HepG2 (cell line): ENCODE data around the gene ARIH1. TPM values are rescaled to one million over a fixed set of nuclear protein-coding genes. Genes with fewer than 3 reads are reported as not detected.

Experiments
- ARNT ChIP-seq: fragments of 450-650 bp; IDR thresholded peaks from 2 replicates; pipeline ENCODE4 v1.6.1; 2017
- FOXM1 ChIP-seq: sonication (generic); formaldehyde crosslinking; IDR thresholded peaks from 2 replicates; pipeline ENCODE4 v1.5.0; 2020; ENCODE audit warnings: missing genetic modification reagents
- GATA4 ChIP-seq: sonication (generic); IDR thresholded peaks from 2 replicates; pipeline ENCODE4 v1.6.1; 2016; ENCODE audit warnings: antibody characterized with exemption, low read depth, borderline replicate concordance
- GFI1 ChIP-seq: sonication (generic); formaldehyde crosslinking; IDR thresholded peaks from 2 replicates; pipeline ENCODE4 v1.5.0; 2020; ENCODE audit warnings: missing genetic modification reagents, mild to moderate bottlenecking, borderline replicate concordance
- HDAC2 ChIP-seq: sonication (generic); formaldehyde crosslinking; IDR thresholded peaks from 2 replicates; pipeline ENCODE4 v1.4.0; 2020; ENCODE audit warnings: missing genetic modification reagents
- HOXA7 ChIP-seq: sonication (generic); formaldehyde crosslinking; IDR thresholded peaks from 2 replicates; pipeline ENCODE4 v1.8.1; 2022; ENCODE audit warnings: mild to moderate bottlenecking, missing genetic modification reagents, moderate library complexity
- MTF2 ChIP-seq: sonication (generic); formaldehyde crosslinking; IDR thresholded peaks from 2 replicates; pipeline ENCODE4 v1.5.0; 2020; ENCODE audit warnings: missing genetic modification reagents, borderline replicate concordance
- NFE2L1 ChIP-seq: sonication (generic); formaldehyde crosslinking; IDR thresholded peaks from 2 replicates; pipeline ENCODE4 v1.4.0; 2020; ENCODE audit warnings: missing genetic modification reagents, mild to moderate bottlenecking, borderline replicate concordance
- NR2F6 ChIP-seq, 2 experiments: IDR thresholded peaks; 2 replicates each; pipeline ENCODE4 v1.6.1; 2016; ENCODE audit warnings: antibody characterized with exemption in 1 of 2, mild to moderate bottlenecking in 1 of 2
- PRMT3 ChIP-seq: sonication (generic); formaldehyde crosslinking; IDR thresholded peaks from 2 replicates; pipeline ENCODE4 v1.8.1; 2022; ENCODE audit warnings: low read depth, mild to moderate bottlenecking, moderate library complexity, missing genetic modification reagents, borderline replicate concordance
- ZKSCAN1 ChIP-seq: fragments of 150-350 bp; IDR thresholded peaks from 2 replicates; pipeline ENCODE4 v1.6.1; 2014; ENCODE audit warnings: low read length
- ZMYM4 ChIP-seq: sonication (generic); formaldehyde crosslinking; IDR thresholded peaks from 2 replicates; pipeline ENCODE4 v1.8.1; 2023; ENCODE audit warnings: mild to moderate bottlenecking, missing genetic modification reagents
- ZNF552 ChIP-seq: sonication (generic); formaldehyde crosslinking; IDR thresholded peaks from 2 replicates; pipeline ENCODE4 v1.9.0; 2022; ENCODE audit warnings: missing genetic modification reagents, mild to moderate bottlenecking, borderline replicate concordance
- ZNF883 ChIP-seq: sonication (generic); formaldehyde crosslinking; IDR thresholded peaks from 2 replicates; pipeline ENCODE4 v1.5.1; 2020; ENCODE audit warnings: mild to moderate bottlenecking, missing genetic modification reagents; ENCODE audit errors: not compliant biosample characterization
- polyA plus RNA-seq, 8 experiments: library from polyadenylated mRNA; depleted of rRNA in 3 of 8; stranded (reverse) in 7 of 8; unstranded in 1 of 8; fragments of >200 nt; fragmentation: Illumina TruSeq in 4 of 8; extraction: Trizol in 4 of 8; gene quantifications; 2 replicates each; pipeline versions ENCODE4 v1.2.1 to v1.2.3, GENCODE V29; 2011 to 2016; ENCODE audit warnings: low read depth in 4 of 8, missing spikeins in 1 of 8, mixed read lengths in 1 of 8; ENCODE audit not compliant: insufficient read depth in 1 of 8
- total RNA-seq, 5 experiments: library from RNA; depleted of rRNA; stranded (reverse); fragments of >200 nt; fragmentation: Illumina TruSeq; extraction: Trizol; gene quantifications; 2 replicates each; pipeline ENCODE4 v1.2.3, GENCODE V29; 2016; ENCODE audit warnings: low read depth in 1 of 5
- TF ChIP-seq, protein P1 (sequence below): sonication (generic); formaldehyde crosslinking; IDR thresholded peaks from 2 replicates; pipeline ENCODE4; 2020; ENCODE audit warnings: missing genetic modification reagents, mild to moderate bottlenecking, borderline replicate concordance
- TF ChIP-seq, protein P2 (sequence below): sonication (generic); formaldehyde crosslinking; IDR thresholded peaks from 2 replicates; pipeline ENCODE4 v1.4.0; 2020; ENCODE audit warnings: low read depth, missing genetic modification reagents
- TF ChIP-seq, protein P3 (sequence below): IDR thresholded peaks from 2 replicates; pipeline ENCODE4 v1.6.1; 2012; ENCODE audit warnings: inconsistent platforms

The ARIH1 gene
- total and polyA plus RNA-seq, 2 of the 13 experiments (the other 11 are each of a cell fraction or from before 2014, with no cell fraction given) = 38.8 to 59.8 TPM

DNA sequence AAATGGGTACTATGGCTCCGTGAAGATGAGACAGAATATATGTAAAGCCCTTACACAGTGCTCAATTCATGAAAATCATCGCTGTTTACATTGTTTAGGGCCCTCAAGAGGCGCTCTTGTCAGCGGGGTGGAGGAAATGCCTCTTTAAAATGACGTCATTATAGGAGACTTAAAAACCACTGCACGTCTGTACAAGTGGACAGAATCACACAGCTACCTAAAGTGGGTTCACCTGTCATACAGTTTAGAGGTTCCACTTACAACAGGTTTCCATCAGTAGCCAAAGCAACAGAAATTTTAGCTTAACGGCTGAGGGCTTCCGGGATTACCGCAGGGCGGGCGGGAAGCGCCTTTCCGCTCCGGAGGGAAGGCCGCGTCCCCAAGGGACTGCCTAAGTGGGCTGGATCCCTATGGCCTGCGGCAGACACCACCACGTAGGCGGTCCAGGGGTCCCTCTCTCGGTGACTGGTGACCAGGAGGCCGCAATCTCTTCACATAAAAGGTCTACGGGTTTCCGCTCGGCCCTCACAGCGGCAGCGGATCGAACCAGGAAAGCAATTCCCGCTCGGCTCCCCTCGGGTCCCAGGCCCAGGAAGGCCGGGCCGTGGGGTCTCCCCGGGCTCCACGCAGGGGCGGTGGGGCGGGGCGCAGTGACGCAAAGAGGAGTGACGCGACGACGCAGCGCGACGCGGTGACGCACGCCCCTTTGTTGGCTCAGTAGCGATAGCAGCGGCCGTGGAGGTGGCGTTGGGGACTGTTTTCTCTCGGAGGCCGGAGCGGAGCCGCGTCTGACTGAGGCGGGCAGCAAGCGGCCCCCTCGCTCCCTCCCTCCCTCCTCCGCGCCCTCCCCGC is at the start of gene ARIH1 (continued):
- TF ChIP-seq, protein P1, sequence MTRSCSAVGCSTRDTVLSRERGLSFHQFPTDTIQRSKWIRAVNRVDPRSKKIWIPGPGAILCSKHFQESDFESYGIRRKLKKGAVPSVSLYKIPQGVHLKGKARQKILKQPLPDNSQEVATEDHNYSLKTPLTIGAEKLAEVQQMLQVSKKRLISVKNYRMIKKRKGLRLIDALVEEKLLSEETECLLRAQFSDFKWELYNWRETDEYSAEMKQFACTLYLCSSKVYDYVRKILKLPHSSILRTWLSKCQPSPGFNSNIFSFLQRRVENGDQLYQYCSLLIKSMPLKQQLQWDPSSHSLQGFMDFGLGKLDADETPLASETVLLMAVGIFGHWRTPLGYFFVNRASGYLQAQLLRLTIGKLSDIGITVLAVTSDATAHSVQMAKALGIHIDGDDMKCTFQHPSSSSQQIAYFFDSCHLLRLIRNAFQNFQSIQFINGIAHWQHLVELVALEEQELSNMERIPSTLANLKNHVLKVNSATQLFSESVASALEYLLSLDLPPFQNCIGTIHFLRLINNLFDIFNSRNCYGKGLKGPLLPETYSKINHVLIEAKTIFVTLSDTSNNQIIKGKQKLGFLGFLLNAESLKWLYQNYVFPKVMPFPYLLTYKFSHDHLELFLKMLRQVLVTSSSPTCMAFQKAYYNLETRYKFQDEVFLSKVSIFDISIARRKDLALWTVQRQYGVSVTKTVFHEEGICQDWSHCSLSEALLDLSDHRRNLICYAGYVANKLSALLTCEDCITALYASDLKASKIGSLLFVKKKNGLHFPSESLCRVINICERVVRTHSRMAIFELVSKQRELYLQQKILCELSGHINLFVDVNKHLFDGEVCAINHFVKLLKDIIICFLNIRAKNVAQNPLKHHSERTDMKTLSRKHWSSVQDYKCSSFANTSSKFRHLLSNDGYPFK (CRISPR knock-in tag) = peak; percentile 95
- TF ChIP-seq MTF2 (CRISPR knock-in tag) (0 out of 2 replicates have a peak, but pooled peaks have one; percentile 35), FOXM1 (no peak), ZMYM4 (CRISPR knock-in tag) (peak; percentile 88), ZKSCAN1 (no peak), GFI1 (no peak), ARNT (no peak), NFE2L1 (CRISPR knock-in tag) (peak; percentile 86; the same call in 1 of the 2 replicates), ZNF883 (CRISPR knock-in tag) (peak; percentile 91), ZNF552 (CRISPR knock-in tag) (peak; percentile 81; the same call in 1 of the 2 replicates), HOXA7 (no peak), NR2F6 (IDR thresholded peaks at IDR 0.05) (no peak; the same call in 1 of the 2 replicates), NR2F6 (CRISPR knock-in tag; IDR thresholded peaks at IDR 0.05) (peak; percentile 49; the same call in 1 of the 2 replicates), GATA4 (peak; percentile 72; the same call in 1 of the 2 replicates), HDAC2 (CRISPR knock-in tag) (peak; percentile 69), PRMT3 (CRISPR knock-in tag) (0 out of 2 replicates have a peak, but pooled peaks have one; percentile 54)
- TF ChIP-seq, protein P2, sequence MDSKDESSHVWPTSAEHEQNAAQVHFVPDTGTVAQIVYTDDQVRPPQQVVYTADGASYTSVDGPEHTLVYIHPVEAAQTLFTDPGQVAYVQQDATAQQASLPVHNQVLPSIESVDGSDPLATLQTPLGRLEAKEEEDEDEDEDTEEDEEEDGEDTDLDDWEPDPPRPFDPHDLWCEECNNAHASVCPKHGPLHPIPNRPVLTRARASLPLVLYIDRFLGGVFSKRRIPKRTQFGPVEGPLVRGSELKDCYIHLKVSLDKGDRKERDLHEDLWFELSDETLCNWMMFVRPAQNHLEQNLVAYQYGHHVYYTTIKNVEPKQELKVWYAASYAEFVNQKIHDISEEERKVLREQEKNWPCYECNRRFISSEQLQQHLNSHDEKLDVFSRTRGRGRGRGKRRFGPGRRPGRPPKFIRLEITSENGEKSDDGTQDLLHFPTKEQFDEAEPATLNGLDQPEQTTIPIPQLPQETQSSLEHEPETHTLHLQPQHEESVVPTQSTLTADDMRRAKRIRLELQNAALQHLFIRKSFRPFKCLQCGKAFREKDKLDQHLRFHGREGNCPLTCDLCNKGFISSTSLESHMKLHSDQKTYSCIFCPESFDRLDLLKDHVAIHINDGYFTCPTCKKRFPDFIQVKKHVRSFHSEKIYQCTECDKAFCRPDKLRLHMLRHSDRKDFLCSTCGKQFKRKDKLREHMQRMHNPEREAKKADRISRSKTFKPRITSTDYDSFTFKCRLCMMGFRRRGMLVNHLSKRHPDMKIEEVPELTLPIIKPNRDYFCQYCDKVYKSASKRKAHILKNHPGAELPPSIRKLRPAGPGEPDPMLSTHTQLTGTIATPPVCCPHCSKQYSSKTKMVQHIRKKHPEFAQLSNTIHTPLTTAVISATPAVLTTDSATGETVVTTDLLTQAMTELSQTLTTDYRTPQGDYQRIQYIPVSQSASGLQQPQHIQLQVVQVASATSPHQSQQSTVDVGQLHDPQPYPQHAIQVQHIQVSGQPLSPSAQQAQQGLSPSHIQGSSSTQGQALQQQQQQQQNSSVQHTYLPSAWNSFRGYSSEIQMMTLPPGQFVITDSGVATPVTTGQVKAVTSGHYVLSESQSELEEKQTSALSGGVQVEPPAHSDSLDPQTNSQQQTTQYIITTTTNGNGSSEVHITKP (CRISPR knock-in tag) = peak; percentile 91
- TF ChIP-seq, protein P3, sequence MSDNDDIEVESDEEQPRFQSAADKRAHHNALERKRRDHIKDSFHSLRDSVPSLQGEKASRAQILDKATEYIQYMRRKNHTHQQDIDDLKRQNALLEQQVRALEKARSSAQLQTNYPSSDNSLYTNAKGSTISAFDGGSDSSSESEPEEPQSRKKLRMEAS = peak; percentile 86
